DND-41 (cell line): ENCODE results near the gene RAPGEF2.

ENCODE experiments used
- CTCF ChIP-seq: IDR thresholded peaks from 2 replicates; pipeline ENCODE4 v1.5.1; 2012; ENCODE audit warnings: borderline replicate concordance, low read length, moderate library complexity, mild to moderate bottlenecking; ENCODE audit not compliant: poor library complexity, severe bottlenecking; ENCODE audit errors: extremely low read depth
- EZH2 ChIP-seq: IDR thresholded peaks from 3 replicates; pipeline ENCODE4 v1.6.1; 2012; ENCODE audit warnings: borderline replicate concordance, low read depth, mild to moderate bottlenecking, moderate library complexity, low read length, inconsistent platforms; ENCODE audit not compliant: severe bottlenecking

GRCh38 chr4:159369256-159369655, 266.4 kb downstream of the RAPGEF2 start:
- no peak for TF ChIP-seq CTCF
- TF ChIP-seq EZH2 = no peak
